Ramos (cell line): ENCODE results near the gene KIFC1.

Source experiments
- in situ Hi-C: fragments of 300-500 bp; cut with MboI; formaldehyde crosslinking; loops from one replicate; pipeline ENCODE4 v1.14.3; 2022; ENCODE audit warnings: low sequenced_read_pairs; ENCODE audit not compliant: unreplicated experiment

KIFC1 gene

DNA sequence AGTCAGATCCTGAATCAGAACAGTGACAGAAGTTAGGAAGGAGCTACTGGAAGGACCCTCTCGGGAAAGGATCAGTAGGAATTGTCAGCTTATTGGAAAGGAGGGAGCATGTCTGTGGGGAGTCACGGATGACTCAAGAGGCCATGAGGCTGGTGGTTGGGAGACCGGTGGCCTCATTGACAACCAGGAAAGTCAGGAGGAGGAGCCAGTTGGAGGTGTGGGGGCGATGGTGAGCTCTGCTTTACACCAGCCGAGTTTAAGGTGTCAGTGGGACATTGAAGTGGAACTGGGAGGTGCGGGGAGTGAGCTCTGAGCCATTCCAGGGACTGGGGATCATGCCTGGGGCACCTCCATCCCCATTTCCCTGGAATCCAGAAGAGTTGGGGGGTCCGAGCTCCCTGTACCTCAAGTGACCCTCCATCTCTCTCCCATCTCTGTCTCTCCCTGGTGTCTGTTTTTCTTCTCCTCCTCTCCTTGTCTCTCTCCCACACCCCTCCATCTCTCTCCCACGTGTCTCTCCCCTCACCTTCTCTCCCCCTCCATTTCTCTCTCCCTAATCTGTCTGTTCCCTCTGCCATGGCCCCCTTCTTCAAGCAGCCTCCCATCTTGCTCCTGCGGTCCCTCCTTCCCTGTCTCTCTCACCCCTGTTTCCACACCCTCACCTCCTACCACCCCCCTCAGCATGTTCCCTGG lies 48.5 kb downstream of the KIFC1 start:
- in situ Hi-C loops = no loop called here

DNA sequence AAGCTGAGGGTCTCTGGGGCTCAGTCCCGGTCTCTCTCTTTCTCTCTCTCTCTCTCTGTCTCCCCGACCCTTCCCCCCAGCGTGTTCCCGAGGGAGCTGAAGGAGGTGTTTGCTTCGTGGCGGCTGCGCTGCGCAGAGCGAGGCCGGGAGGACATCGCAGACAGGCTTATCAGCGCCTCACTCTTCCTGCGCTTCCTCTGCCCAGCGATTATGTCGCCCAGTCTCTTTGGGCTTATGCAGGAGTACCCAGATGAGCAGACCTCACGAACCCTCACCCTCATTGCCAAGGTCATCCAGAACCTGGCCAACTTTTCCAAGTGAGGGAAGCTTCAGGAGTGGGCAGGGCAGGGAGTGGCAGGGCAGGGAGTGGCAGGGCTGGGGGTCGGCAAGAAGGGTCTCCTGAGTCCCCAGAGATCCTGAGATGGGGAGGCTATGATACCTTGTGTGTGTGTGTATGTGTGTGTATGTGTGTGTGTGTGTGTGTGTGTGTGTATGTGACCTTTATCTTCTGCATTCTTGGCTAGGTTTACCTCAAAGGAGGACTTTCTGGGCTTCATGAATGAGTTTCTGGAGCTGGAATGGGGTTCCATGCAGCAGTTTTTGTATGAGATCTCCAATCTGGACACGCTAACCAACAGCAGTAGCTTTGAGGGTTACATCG lies 49.2 kb downstream of the KIFC1 start:
- in situ Hi-C loops = no loop called here

DNA sequence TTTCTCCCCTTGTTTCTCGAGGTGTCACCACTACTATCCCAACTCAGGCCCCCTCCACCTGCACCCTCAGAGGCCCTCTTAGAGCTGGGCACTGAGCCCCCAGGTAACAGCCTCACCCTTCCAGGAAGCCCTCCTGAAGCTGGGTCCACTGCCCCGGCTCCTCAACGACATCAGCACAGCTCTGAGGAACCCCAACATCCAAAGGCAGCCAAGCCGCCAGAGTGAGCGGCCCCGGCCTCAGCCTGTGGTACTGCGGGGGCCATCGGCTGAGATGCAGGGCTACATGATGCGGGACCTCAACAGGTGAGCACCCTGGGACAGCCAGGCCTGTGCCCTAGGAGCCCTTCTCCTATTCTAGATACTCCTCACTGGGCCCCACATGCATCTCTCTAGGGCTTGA lies 49.8 kb downstream of the KIFC1 start:
- in situ Hi-C loops = no loop called here

DNA sequence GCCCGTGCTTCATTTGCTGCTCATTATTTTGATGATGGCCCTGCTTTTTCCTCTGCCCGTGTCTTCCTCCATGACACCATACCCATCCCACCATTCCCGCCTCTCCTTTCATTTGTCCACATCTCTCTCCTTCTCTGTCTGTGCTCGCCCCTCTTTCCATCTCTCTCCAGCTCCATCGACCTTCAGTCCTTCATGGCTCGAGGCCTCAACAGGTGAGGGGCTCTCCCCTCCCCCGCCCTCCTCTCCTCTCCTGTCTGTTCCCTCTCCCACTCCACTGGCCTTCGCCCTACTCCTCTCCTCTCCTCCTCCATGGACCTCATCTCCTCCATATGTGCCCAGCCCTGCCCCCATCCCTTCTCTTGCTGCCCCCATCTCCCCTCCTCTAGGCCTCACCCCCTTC lies 50.7 kb downstream of the KIFC1 start:
- in situ Hi-C loops = no loop called here

DNA sequence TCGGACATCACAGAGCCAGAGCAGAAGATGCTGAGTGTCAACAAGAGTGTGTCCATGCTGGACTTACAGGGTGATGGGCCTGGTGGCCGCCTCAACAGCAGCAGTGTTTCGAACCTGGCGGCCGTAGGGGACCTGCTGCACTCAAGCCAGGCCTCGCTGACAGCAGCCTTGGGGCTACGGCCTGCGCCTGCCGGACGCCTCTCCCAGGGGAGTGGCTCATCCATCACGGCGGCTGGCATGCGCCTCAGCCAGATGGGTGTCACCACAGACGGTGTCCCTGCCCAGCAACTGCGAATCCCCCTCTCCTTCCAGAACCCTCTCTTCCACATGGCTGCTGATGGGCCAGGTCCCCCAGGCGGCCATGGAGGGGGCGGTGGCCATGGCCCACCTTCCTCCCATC lies 51.4 kb downstream of the KIFC1 start:
- in situ Hi-C loops = no loop called here

DNA sequence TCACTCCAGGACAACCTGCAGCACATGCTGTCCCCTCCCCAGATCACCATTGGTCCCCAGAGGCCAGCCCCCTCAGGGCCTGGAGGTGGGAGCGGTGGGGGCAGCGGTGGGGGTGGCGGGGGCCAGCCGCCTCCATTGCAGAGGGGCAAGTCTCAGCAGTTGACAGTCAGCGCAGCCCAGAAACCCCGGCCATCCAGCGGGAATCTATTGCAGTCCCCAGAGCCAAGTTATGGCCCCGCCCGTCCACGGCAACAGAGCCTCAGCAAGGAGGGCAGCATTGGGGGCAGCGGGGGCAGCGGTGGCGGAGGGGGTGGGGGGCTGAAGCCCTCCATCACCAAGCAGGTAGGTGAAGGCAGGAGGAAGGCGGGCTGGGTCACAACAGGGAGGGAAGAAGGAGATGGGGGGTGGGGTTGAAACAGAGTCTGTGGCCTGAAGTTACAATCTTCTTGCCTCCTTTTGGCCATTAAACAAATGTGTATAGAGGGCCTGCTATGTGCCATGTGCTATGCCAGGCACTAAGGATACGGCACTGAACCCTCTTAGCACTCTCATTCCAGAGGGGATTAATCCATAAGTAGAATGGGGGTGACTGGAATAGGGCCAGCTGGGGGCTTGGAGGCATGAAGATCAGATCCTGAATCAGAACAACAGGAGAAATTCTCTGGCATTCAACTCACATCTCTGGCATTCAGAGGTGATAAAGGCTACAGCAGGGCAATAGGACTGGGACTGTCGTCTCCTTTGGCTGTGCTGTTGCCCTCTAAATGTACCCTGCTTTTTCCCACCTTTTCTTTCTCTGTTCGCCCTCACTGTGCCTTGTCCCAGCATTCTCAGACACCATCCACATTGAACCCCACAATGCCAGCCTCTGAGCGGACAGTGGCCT lies 52.2 kb downstream of the KIFC1 start:
- in situ Hi-C loops = no loop called here

DNA sequence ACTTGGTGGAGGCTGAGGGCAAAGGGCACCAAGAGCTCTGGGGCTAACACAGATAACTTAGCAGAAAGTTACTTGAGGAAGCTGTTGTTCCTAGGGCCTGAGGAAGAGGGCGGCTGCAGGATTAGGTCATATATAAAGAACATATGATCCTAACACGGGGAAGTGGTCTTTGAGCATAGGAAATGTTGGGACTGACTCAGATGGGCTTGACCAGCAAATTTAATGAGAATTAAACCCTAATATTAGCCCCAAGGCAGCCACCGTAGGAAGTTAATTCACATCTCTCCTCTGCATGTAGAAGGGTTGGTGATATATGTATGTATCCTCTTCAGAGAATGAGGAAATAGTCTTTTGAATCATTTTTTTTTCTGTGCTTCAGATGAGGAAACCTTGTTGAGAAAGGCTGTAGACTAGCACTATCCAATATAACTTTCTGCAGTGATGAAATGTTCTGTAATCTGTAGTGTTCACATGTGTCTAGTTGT lies 53.5 kb downstream of the KIFC1 start:
- in situ Hi-C loops = no loop called here

DNA sequence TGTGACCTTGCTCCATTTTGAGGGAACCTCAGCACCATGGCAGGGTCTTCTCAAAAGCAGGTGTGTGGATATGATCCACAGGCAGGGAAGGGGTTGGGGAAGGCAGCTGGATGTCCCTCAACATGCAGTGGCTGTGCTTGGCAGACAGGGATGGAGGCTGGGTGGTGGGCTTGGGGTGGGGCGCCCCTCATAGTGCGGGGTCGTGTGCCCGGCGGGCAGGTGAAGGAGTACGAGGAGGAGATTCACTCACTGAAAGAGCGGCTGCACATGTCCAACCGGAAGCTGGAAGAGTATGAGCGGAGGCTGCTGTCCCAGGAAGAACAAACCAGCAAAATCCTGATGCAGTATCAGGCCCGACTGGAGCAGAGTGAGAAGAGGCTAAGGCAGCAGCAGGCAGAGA lies 54.7 kb downstream of the KIFC1 start:
- in situ Hi-C loops = no loop called here

DNA sequence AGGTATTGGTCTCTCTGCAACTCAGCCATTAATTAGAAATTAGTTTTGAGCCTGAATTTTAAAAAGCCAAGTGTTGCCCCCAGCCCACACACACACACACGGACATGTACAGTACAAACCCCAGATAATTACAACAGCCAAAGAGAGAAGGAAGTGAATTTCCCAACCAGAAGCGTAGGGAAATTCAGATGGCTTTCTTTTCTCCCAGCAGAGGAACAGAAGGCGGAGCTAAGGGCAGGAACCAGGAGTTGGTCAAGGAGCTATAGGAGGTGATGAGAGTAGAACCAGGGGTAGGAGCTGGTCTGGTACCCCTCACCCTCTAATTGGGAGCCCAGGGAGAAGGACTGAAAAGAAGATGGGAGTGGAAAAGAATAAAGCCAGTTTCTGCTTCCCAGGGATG lies 58.8 kb downstream of the KIFC1 start:
- in situ Hi-C loops = no loop called here

DNA sequence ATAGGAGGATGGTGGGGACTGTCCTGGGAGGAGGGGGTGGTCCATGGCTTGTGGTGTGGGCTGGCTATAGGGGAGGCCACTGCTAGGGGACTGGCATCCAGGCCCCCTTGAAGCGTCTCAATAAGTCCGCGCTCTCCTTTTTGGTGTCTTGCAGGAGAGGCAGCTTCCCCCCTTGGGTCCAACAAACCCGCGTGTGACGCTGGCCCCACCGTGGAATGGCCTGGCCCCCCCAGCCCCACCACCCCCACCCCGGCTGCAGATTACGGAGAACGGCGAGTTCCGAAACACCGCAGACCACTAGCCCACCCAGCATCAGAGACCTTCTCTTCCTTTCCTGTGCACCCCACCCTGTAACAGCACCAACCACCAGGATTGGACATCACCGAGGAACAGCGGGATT lies 60.0 kb downstream of the KIFC1 start:
- in situ Hi-C loops = no loop called here

DNA sequence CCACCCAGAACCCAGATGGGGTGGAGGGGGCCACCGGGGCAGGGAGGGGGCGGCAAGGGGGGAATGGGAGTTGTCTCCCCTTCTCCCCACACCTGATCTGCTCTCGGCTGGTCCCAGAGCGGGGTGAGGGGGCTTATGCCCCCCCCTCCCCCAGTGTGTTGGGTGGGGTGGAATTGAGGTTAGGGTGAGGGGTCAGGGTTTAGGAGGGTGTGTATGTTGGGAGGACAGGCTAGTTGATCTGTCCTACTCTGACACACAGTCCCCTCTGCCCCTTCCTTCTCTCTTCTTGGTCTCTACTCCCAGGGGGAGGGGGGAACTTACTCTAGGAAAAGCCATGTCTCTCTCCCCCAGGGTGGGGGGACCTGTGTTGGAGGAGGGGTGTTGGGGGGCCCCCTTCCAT lies 60.9 kb downstream of the KIFC1 start:
- in situ Hi-C loops = no loop called here

DNA sequence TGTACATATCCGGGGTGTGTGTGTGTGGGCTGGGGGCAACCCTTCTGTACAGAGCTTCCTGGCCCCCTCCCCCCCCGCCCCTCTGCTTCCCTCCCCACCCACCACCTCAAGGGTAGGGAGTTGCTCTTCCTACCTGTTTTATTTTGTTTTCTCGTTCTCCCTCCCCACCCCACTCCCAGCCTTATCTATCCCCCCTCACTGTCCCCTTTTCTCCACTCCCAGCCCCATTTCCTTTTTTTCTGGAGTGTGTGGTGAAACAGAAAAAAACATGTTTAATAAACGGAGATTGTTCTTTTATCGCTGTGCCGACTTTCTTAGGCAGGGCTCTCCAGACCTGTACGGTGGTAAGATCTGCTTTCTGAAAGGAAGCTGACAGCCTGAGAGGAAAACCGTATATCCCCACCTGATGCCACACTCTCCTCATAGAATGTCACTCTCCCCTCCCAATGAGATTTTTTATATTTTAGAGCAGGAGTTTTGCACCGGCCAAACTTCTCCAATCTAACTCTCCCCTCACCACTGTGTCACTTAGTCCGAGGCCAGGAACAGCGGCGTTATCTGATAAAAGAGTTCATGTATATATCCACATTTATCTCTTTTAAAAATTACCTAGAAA lies 61.9 kb downstream of the KIFC1 start:
- in situ Hi-C loops = no loop called here

DNA sequence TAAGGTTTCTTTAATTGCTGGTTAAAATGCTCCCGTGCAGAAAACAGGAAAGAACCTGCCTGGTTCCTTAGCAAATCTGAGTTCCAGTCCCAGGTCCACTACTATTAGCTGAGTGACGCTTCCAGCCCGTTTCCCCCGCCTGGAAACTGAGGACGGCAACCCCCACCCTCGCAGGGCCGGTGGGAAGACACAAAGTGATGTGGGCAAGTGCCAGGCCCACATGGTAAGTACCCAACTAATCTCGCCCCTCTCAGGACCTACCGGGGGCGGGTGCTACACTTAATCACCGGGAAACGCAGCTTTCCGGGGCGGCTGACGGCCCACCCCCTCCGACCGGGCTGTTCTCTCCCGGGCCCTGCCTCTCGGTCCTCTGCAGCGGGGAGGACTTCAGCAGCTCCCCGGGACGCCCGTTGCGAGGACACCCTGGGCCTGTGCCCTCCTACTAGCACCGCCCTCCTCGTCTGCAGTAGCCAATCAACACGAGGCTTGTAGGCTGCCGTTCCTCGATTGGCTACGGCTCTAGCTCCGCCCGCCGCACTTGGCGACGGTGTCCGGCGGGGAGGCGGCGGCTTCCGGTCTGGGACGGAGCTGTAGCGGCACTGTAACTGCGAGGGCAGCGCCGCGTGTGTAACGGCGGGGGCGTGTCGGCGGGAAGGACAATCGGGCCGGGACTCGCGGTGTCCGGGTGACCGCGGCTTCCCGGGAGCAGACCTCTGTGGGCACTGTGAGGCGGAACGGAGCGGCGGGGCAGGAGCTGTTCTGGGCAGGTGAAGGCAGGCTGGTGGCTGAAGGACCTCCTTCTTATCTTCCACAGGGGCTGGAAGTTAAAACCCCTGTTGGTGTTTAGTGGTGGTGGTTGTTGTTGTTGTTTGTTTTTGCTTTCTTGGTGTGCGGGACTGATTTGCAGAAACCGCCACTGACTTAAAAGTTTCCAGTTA lies 62.7 kb downstream of the KIFC1 start, which contains the start of gene ZBTB9:
TSS of gene ZBTB9 (plus strand) at position 568 of the 938 bp plus-strand sequence. CDS start 525 bp downstream, outside the sequence.
- in situ Hi-C loops = no loop called here

DNA sequence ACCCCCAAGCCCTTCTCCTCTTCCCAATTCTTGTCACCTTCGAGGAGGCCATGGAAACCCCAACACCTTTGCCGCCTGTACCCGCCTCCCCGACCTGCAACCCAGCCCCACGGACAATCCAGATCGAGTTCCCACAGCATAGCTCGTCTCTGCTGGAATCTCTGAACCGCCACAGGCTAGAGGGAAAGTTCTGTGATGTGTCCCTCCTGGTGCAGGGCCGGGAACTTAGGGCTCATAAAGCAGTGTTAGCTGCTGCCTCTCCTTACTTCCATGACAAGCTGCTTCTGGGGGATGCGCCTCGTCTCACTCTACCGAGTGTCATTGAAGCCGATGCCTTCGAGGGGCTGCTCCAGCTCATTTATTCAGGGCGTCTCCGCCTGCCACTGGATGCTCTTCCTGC lies 63.4 kb downstream of the KIFC1 start:
- in situ Hi-C loops = no loop called here

DNA sequence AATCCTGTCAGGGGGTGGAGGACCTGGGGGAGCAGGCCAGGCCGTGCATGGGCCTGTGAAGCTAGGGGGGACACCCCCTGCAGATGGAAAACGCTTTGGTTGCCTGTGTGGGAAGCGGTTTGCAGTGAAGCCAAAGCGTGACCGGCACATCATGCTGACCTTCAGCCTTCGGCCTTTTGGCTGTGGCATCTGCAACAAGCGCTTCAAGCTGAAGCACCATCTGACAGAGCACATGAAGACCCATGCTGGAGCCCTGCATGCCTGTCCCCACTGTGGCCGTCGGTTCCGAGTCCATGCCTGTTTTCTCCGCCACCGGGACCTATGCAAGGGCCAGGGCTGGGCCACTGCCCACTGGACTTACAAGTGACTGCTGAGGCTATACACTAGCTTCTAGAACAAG lies 64.5 kb downstream of the KIFC1 start:
- in situ Hi-C loops = no loop called here

DNA sequence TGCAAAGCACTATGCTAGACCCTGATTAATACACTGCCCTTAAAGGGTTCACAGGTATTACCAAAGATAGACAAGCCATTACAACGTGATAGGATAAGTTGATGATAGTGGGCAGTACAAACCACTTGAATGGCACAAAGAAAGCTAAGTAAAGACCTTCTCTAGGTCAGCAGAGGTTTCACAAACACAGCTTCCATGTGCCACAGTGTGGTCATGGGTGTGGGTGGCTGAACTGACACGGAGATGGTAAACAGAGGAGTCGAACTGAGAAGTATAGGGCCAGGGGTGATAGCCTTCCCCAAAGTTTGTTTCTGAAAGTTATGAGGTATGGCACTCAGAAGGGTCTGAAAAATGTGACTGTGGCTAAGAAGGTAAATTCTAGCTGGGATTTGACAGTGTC lies 67.1 kb downstream of the KIFC1 start:
- in situ Hi-C loops = no loop called here

DNA sequence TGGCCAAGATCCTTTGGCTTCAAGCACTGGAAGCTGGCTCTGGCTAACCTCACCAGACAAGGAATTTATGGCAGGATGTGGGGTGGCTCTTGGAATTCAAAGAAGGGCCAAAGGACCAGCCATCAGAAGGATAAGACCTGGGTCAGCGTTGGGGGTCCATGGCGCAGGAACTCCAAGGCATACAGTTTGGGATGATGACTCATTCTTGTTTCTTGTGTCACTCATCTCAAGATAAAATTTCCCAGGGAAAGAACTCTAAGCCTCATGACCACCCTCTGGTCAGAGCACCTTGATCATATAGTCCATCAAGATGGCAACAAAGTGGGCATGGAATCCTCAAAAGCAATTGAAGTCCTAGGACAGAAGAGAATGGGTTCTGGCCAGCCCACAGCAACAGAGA lies 67.6 kb downstream of the KIFC1 start:
- in situ Hi-C loops = no loop called here
